Pancreas (tissue), 10 donors: Measurements from ENCODE around the gene ADGRE3. TPM values are rescaled to one million over a fixed set of nuclear protein-coding genes. Genes with fewer than 3 reads are reported as not detected.

Experiments used
- ATAC-seq, 4 donors: fragments of 200-7000 bp; cut with Tn5 transposase; one replicate each; pipeline versions ENCODE4 v1.8.0 to v1.9.1; 2020; ENCODE audit warnings: mild to moderate bottlenecking in 4 of 4, moderate library complexity in 4 of 4
- DNase-seq, 6 donors: peaks; one replicate each; pipeline ENCODE4 v3.0.0-alpha.2; 2020
- FAIRE-seq: peaks from 2 replicates; lab custom pipeline; 2012; peaks lifted over from hg19 to GRCh38; lab: Jason Lieb, UNC
- H3K27ac ChIP-seq, 4 donors: fragments of 200-600 bp; sonication (generic); 1 replicate in 3 of 4; 2 replicates in 1 of 4; pipeline versions ENCODE4 v1.5.0 to v1.8.0; 2020
- H3K27me3 ChIP-seq, 4 donors: fragments of 200-600 bp; one replicate each; pipeline ENCODE4 v1.8.0; 2021
- H3K36me3 ChIP-seq, 3 donors: fragments of 200-600 bp; sonication (generic) in 1 of 3; one replicate each; pipeline versions ENCODE4 v1.5.0 to v1.8.0; 2020 to 2021
- H3K4me1 ChIP-seq, 3 donors: fragments of 200-600 bp; one replicate each; pipeline ENCODE4 v1.8.0; 2021
- H3K4me3 ChIP-seq, 4 donors: fragments of 200-600 bp; sonication (generic) in 2 of 4; one replicate each; pipeline versions ENCODE4 v1.5.0 to v1.8.0; 2020 to 2021
- H3K9me3 ChIP-seq, 4 donors: fragments of 200-600 bp; one replicate each; pipeline ENCODE4 v1.8.0; 2021
- CTCF ChIP-seq, 4 donors: fragments of 200-600 bp; sonication (generic) in 3 of 4; IDR thresholded peaks; one replicate each; pipeline versions ENCODE4 v1.5.0 to v1.8.0; 2021; ENCODE audit warnings: antibody characterized with exemption in 4 of 4
- WGBS, 2 donors: extraction: QIAGEN DNeasy Blood & Tissue Kit; methylation state at CpG; one replicate each; pipeline ENCODE4 v1.1.7; 2013; 5-methylcytosine and 5-hydroxymethylcytosine counted together
- intact Hi-C, 3 donors: fragments of 100-400 bp; cut with DNase I; formaldehyde crosslinking; loops; one replicate each; pipeline versions ENCODE4 v1.11.1 to v1.14.2; 2022
- polyA plus RNA-seq, 2 donors: library from polyadenylated mRNA; stranded (reverse); fragments of 200-250 nt; gene quantifications; one replicate each; pipeline ENCODE4 v1.2.3, GENCODE V29; 2013
- total RNA-seq, 6 donors: library from RNA; stranded (reverse); fragmentation: NEBNext Ultra II Directional in 4 of 6; extraction: Animal tissue kit (Norgen Biotek cat#: 25700) in 4 of 6; gene quantifications; one replicate each; pipeline versions ENCODE4 v1.2.1 to v1.2.4, GENCODE V29; 2021 to 2023
- donor health status: healthy with polysubstance abuse.
- donor health status: DM: no; HTN: no; CAD: no; lungs with moderate emphysema.
- donor health status: DM: no; HTN: no; CAD: no.
- donor health status: control.
- donor health status: control.
- donor health status: Bipolar disorder and iron deficiency.
- donor health status: DM: yes; HTN: yes; CAD: no.
- donor health status: DM: no; HTN: no; CAD: no.
- donor health status: DM: no; HTN: no; CAD: no.
- donor health status: DM: yes; HTN: yes; CAD: no.

ADGRE3 gene
- total and polyA plus RNA-seq, 8 donors: 0.41 to 0.83 TPM; not detected in 6

GRCh38 chr19:14715841-14716240, 41.2 kb upstream of the ADGRE3 start:
- Histone ChIP-seq H3K9me3 (peaks cover 0 to 10% (median 4%) of the 10 kb centered on the region in 4 donors), H3K4me1 (no peaks in the 10 kb centered on the region), H3K36me3 (peaks cover 10 to 52% (median 32%) of the 10 kb centered on the region in 3 donors), H3K27me3 (no peaks in the 10 kb centered on the region), H3K4me3 (no peak overlapping the region), H3K27ac (no peak overlapping the region)
- ATAC-seq (no peak), FAIRE-seq (no peak), DNase-seq (no peak)
- intact Hi-C loops: no loop called here
- TF ChIP-seq CTCF (IDR thresholded peaks at IDR 0.05): no peak
- WGBS, 2 donors: 95 to 96% methylated on average over 4 of the region's 4 CpGs

- WGBS, 2 donors: 93% methylated on average over 6 of the region's 6 CpGs
- Histone ChIP-seq H3K9me3 (no peaks in the 10 kb centered on the region), H3K36me3 (peaks cover 0 to 76% (median 50%) of the 10 kb centered on the region in 3 donors), H3K27me3 (no peaks in the 10 kb centered on the region), H3K4me3 (no peak overlapping the region), H3K27ac (no peak overlapping the region), H3K4me1 (no peaks in the 10 kb centered on the region)
- no peak for ATAC-seq
- intact Hi-C loops: no loop called here
- FAIRE-seq: no peak
- TF ChIP-seq CTCF (IDR thresholded peaks at IDR 0.05): no peak
- DNase-seq: no peak
Measured at GRCh38 chr19:14704450-14704849, 29.8 kb upstream of the ADGRE3 start.

DNA sequence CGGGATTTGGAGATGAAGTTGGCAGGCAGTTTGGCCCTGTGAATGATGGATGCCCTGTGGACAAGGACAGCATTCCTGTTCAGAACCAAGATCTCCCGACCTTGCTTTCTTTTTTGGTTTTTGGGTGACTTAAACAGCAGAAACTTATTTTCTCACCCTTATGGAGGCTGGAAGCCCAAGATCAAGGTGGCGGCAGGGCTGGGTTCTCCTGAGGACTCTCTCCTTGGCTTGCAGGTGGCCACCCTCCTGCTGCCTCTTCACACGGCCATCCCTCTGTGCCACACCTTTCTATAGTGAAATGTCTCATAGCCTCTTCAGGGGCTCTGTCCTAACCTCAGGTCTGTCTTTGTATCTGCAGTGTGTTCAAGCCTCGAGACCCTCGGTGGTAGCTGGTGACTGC, 29.2 kb upstream of the ADGRE3 start:
- ATAC-seq (no peak), FAIRE-seq (no peak), DNase-seq (no peak)
- Histone ChIP-seq H3K9me3 (no peaks in the 10 kb centered on the region), H3K27ac (no peak overlapping the region), H3K36me3 (peaks cover 0 to 75% (median 48%) of the 10 kb centered on the region in 3 donors), H3K4me1 (no peaks in the 10 kb centered on the region), H3K4me3 (no peak overlapping the region), H3K27me3 (no peaks in the 10 kb centered on the region)
- TF ChIP-seq CTCF (IDR thresholded peaks at IDR 0.05): no peak
- WGBS, 2 donors: 90 to 96% methylated on average over 6 of the region's 6 CpGs
- intact Hi-C loops: no loop called here

DNA sequence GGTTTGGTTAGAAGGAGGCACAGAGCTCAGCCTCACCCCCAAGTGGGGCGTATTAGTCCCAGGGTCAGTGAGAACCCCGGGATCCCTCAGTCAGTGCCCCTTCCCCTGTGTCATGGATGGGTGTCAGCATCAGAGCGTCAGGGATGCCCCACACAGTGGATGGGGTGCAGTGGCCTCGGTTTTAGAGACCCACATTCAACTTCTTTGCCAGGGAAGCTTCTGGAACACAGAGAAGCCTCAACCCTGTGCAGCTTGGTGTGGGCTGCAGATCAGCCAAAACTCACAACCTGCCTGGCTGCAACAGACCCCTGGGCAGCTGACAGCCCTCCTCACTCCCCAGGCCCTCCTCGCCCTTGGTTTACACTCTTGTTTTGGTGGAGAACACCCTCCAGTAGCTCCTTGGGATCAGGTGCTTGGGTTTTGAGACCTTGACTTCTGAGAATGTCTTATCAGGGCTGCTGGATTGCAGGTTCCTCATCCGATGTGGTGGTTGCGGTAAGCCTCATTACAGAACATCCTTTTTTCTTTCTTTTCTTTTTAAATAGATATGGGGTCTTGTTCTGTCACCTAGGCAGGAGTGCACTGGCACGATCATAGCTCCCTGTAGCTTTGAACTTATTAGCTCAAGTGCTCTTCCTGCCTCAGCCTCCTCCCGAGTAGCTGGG, 26.2 kb upstream of the ADGRE3 start:
- no peak for FAIRE-seq
- H3K4me3 ChIP-seq: no peak overlapping the region
- no peak for DNase-seq
- no peak overlapping the region for H3K27ac ChIP-seq
- WGBS, 2 donors: 91 to 95% methylated on average over 9 of the region's 9 CpGs
- no peak for ATAC-seq
- H3K9me3 ChIP-seq: no peaks in the 10 kb centered on the region
- TF ChIP-seq CTCF (IDR thresholded peaks at IDR 0.05): no peak
- intact Hi-C loops: no loop called here
- H3K27me3 ChIP-seq: no peaks in the 10 kb centered on the region
- no peaks in the 10 kb centered on the region for H3K4me1 ChIP-seq
- H3K36me3 ChIP-seq: peaks cover 0 to 66% (median 37%) of the 10 kb centered on the region in 3 donors

- FAIRE-seq (no peak), ATAC-seq (no peak), DNase-seq (no peak)
- whole genome bisulfite sequencing, 2 donors: 91 to 93% methylated on average over 8 of the region's 8 CpGs
- Histone ChIP-seq H3K9me3 (no peaks in the 10 kb centered on the region), H3K4me1 (no peaks in the 10 kb centered on the region), H3K27ac (no peak overlapping the region), H3K27me3 (no peaks in the 10 kb centered on the region), H3K4me3 (no peak overlapping the region), H3K36me3 (peaks cover 0 to 65% (median 31%) of the 10 kb centered on the region in 3 donors)
- intact Hi-C loops: no loop called here
- no peak for TF ChIP-seq CTCF (IDR thresholded peaks at IDR 0.05)
Measured at GRCh38 chr19:14699641-14700040, 25.0 kb upstream of the ADGRE3 start.
